GM12872 (cell line): Measurements from ENCODE around the gene TRDMT1.

Experiments used
- CTCF ChIP-seq: IDR thresholded peaks from 3 replicates; pipeline ENCODE4 v1.5.1; 2011; ENCODE audit warnings: low read depth, mild to moderate bottlenecking, low read length, moderate library complexity; ENCODE audit not compliant: insufficient read depth

Gene TRDMT1

GRCh38 chr10:17196045-17196444 lies 5.4 kb downstream of the TRDMT1 start:
- TF ChIP-seq CTCF = no peak

- no peak for TF ChIP-seq CTCF
These were observed 6.4 kb downstream of the TRDMT1 start for GRCh38 chr10:17195083-17195482.

- no peak for TF ChIP-seq CTCF
These were observed 10.9 kb downstream of the TRDMT1 start for GRCh38 chr10:17190602-17191001.

GRCh38 chr10:17188644-17189172 lies 12.8 kb downstream of the TRDMT1 start:
- TF ChIP-seq CTCF = no peak

- no peak for TF ChIP-seq CTCF
These were observed 15.6 kb downstream of the TRDMT1 start for GRCh38 chr10:17185873-17186272.

- TF ChIP-seq CTCF = peak; percentile 15; the same call in 1 of the 3 replicates
These were observed 18.4 kb downstream of the TRDMT1 start for GRCh38 chr10:17183110-17183509.

- TF ChIP-seq CTCF = no peak
These were observed 19.7 kb downstream of the TRDMT1 start for GRCh38 chr10:17181751-17182150.
